ENCODE results near the gene CSGALNACT2.
"Not testable (repeated sequence)": the region's sequence is repeated elsewhere in the genome, so short reads cannot be mapped to it uniquely, and the experiment has no call there.

CSGALNACT2 gene

GRCh38 chr10:43176271-43176670 lies 38.0 kb downstream of the CSGALNACT2 start:
- peaks cover 0 to 2% (median 0%) of the 10 kb centered on the region in 5 donors for H3K9me3 ChIP-seq (ENCODE audit: control insufficient read depth in 5 of 5, low read length in 5 of 5)
- no peaks in the 10 kb centered on the region for H3K4me1 ChIP-seq (ENCODE audit: control insufficient read depth in 5 of 5, insufficient read depth in 5 of 5, low read length in 5 of 5)
- H3K9ac ChIP-seq (ENCODE audit: low read length in 5 of 5) = no peak overlapping the region
- H3K27ac ChIP-seq (ENCODE audit: low read depth, low read length) = no peak overlapping the region
- H3K36me3 ChIP-seq (ENCODE audit: control insufficient read depth in 5 of 5, insufficient read depth in 5 of 5, low read length in 5 of 5) = peaks cover 39 to 77% (median 53%) of the 10 kb centered on the region in 5 donors
- H3K4me3 ChIP-seq (ENCODE audit: low read depth in 1 of 5, low read length in 5 of 5) = no peak overlapping the region
- no peaks in the 10 kb centered on the region for H3K27me3 ChIP-seq (ENCODE audit: control insufficient read depth in 5 of 5, insufficient read depth in 4 of 5, low read length in 5 of 5)

GRCh38 chr10:43177595-43177994 lies 39.4 kb downstream of the CSGALNACT2 start:
- Histone ChIP-seq H3K9me3 (ENCODE audit: control insufficient read depth in 5 of 5, low read length in 5 of 5) (peaks cover 0 to 2% (median 0%) of the 10 kb centered on the region in 5 donors), H3K36me3 (ENCODE audit: control insufficient read depth in 5 of 5, insufficient read depth in 5 of 5, low read length in 5 of 5) (peaks cover 39 to 75% (median 50%) of the 10 kb centered on the region in 5 donors), H3K9ac (ENCODE audit: low read length in 5 of 5) (no peak overlapping the region), H3K4me1 (ENCODE audit: control insufficient read depth in 5 of 5, insufficient read depth in 5 of 5, low read length in 5 of 5) (no peaks in the 10 kb centered on the region), H3K27ac (ENCODE audit: low read depth, low read length) (no peak overlapping the region), H3K27me3 (ENCODE audit: control insufficient read depth in 5 of 5, insufficient read depth in 4 of 5, low read length in 5 of 5) (no peaks in the 10 kb centered on the region), H3K4me3 (ENCODE audit: low read depth in 1 of 5, low read length in 5 of 5) (no peak overlapping the region)

DNA sequence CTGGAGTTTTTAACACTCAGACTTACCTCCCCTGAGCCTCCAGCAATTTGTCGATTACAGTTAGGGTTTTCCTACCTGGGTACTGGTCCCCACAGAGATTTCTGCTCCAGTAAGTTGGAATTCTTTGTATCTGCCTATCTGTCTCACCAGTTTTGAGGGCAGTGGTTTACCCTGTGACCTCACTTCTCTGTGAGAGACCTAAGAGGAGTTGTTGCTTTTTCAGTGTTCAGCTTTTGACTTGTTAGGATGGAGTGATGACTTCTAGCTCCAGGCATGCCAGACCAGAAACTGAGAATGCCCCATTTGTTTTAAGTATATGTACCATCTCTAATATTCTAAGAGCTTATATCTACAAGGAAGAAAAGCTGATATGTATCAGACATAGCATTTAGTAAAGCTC lies 42.9 kb downstream of the CSGALNACT2 start:
- Histone ChIP-seq H3K4me1 (ENCODE audit: control insufficient read depth in 5 of 5, insufficient read depth in 5 of 5, low read length in 5 of 5) (no peaks in the 10 kb centered on the region), H3K9me3 (ENCODE audit: control insufficient read depth in 5 of 5, low read length in 5 of 5) (peaks cover 0 to 2% (median 0%) of the 10 kb centered on the region in 5 donors), H3K27me3 (ENCODE audit: control insufficient read depth in 5 of 5, insufficient read depth in 4 of 5, low read length in 5 of 5) (no peaks in the 10 kb centered on the region), H3K27ac (ENCODE audit: low read depth, low read length) (no peak overlapping the region), H3K4me3 (ENCODE audit: low read depth in 1 of 5, low read length in 5 of 5) (no peak overlapping the region), H3K36me3 (ENCODE audit: control insufficient read depth in 5 of 5, insufficient read depth in 5 of 5, low read length in 5 of 5) (peaks cover 37 to 67% (median 44%) of the 10 kb centered on the region in 5 donors), H3K9ac (ENCODE audit: low read length in 5 of 5) (no peak overlapping the region)

DNA sequence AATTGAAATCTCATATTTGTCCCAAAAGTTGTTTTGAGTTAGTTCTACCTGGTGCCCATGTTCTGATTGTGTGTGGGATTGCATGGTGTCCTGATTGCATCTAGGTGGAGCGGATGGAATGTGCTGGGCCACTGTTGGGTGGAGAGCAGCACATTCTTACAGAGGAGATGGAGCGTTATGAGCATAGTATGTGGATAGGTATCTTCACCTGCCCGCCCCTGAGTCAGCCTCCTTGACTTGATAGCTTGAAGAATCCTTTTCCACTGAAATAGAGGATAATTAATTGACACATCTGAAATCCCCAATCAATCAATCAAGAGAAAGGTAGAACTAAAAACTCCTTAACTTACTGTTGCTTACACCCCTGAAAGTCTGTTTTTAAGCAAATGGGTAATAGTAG lies 45.5 kb downstream of the CSGALNACT2 start:
- H3K27me3 ChIP-seq (ENCODE audit: control insufficient read depth in 5 of 5, insufficient read depth in 4 of 5, low read length in 5 of 5); H3K4me1 ChIP-seq (ENCODE audit: control insufficient read depth in 5 of 5, insufficient read depth in 5 of 5, low read length in 5 of 5); H3K27ac ChIP-seq (ENCODE audit: low read depth, low read length); H3K9me3 ChIP-seq (ENCODE audit: control insufficient read depth in 5 of 5, low read length in 5 of 5); H3K9ac ChIP-seq (ENCODE audit: low read length in 5 of 5); H3K4me3 ChIP-seq (ENCODE audit: low read depth in 1 of 5, low read length in 5 of 5): not testable (repeated sequence)
- peaks cover 30 to 60% (median 36%) of the 10 kb centered on the region in 5 donors for H3K36me3 ChIP-seq (ENCODE audit: control insufficient read depth in 5 of 5, insufficient read depth in 5 of 5, low read length in 5 of 5)

GRCh38 chr10:43186150-43186549 lies 47.9 kb downstream of the CSGALNACT2 start:
- Histone ChIP-seq H3K4me3 (ENCODE audit: low read depth in 1 of 5, low read length in 5 of 5) (no peak overlapping the region), H3K4me1 (ENCODE audit: control insufficient read depth in 5 of 5, insufficient read depth in 5 of 5, low read length in 5 of 5) (no peaks in the 10 kb centered on the region), H3K27me3 (ENCODE audit: control insufficient read depth in 5 of 5, insufficient read depth in 4 of 5, low read length in 5 of 5) (no peaks in the 10 kb centered on the region), H3K9ac (ENCODE audit: low read length in 5 of 5) (no peak overlapping the region), H3K9me3 (ENCODE audit: control insufficient read depth in 5 of 5, low read length in 5 of 5) (peaks cover 0 to 4% (median 0%) of the 10 kb centered on the region in 5 donors), H3K27ac (ENCODE audit: low read depth, low read length) (no peak overlapping the region), H3K36me3 (ENCODE audit: control insufficient read depth in 5 of 5, insufficient read depth in 5 of 5, low read length in 5 of 5) (peaks cover 18 to 40% (median 20%) of the 10 kb centered on the region in 5 donors)

- H3K9me3 ChIP-seq (ENCODE audit: control insufficient read depth in 5 of 5, low read length in 5 of 5) = peaks cover 0 to 4% (median 0%) of the 10 kb centered on the region in 5 donors
- H3K4me1 ChIP-seq (ENCODE audit: control insufficient read depth in 5 of 5, insufficient read depth in 5 of 5, low read length in 5 of 5) = no peaks in the 10 kb centered on the region
- peaks cover 12 to 32% (median 20%) of the 10 kb centered on the region in 5 donors for H3K36me3 ChIP-seq (ENCODE audit: control insufficient read depth in 5 of 5, insufficient read depth in 5 of 5, low read length in 5 of 5)
- H3K27ac ChIP-seq (ENCODE audit: low read depth, low read length) = no peak overlapping the region
- H3K27me3 ChIP-seq (ENCODE audit: control insufficient read depth in 5 of 5, insufficient read depth in 4 of 5, low read length in 5 of 5) = no peaks in the 10 kb centered on the region
- no peak overlapping the region for H3K9ac ChIP-seq (ENCODE audit: low read length in 5 of 5)
- H3K4me3 ChIP-seq (ENCODE audit: low read depth in 1 of 5, low read length in 5 of 5) = no peak overlapping the region
Measured at GRCh38 chr10:43187213-43187612, 49.0 kb downstream of the CSGALNACT2 start.

DNA sequence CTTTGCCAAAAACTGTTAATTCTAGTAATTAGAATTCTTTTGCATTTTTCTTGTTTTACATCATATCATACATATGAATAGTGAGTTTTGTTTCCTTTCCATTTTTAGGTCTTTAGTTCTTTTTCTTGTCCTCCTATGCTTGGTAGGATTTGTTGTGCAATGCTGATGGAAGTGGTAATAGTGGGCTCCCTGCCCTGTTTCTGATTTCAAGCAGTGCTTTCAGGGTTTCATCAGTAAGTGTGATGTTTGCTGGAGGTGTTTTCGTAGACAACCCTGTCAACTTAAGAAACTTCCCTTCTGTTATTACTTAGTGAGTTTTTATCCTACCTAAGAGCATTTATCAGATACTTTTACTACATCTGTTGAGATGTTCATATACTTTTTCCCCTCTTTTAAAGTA lies 50.5 kb downstream of the CSGALNACT2 start:
- Histone ChIP-seq H3K27ac (ENCODE audit: low read depth, low read length) (no peak overlapping the region), H3K4me3 (ENCODE audit: low read depth in 1 of 5, low read length in 5 of 5) (no peak overlapping the region), H3K4me1 (ENCODE audit: control insufficient read depth in 5 of 5, insufficient read depth in 5 of 5, low read length in 5 of 5) (peaks cover 0 to 1% (median 0%) of the 10 kb centered on the region in 5 donors), H3K9me3 (ENCODE audit: control insufficient read depth in 5 of 5, low read length in 5 of 5) (peaks cover 0 to 4% (median 0%) of the 10 kb centered on the region in 5 donors), H3K27me3 (ENCODE audit: control insufficient read depth in 5 of 5, insufficient read depth in 4 of 5, low read length in 5 of 5) (no peaks in the 10 kb centered on the region), H3K36me3 (ENCODE audit: control insufficient read depth in 5 of 5, insufficient read depth in 5 of 5, low read length in 5 of 5) (peaks cover 4 to 20% (median 17%) of the 10 kb centered on the region in 5 donors), H3K9ac (ENCODE audit: low read length in 5 of 5) (no peak overlapping the region)

DNA sequence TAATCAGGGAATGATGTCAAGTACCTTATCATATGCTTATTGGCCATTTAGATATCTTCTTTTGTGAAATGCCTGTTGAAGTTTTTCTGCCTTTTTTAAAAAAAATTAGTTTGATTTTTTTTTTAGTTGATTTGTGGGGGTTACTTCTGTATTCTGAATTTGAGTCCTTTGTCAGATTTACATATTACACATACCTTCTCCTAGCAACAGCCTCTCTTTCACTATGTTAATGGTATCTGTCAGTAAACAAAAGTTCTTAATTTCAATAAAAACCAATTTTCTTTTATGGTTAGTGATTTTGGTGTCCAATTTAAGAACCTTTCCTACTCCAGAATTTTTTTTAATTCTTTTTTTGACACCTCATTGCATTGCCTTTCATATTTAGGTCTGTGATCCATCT lies 52.0 kb downstream of the CSGALNACT2 start:
- peaks cover 4 to 13% (median 10%) of the 10 kb centered on the region in 5 donors for H3K4me1 ChIP-seq (ENCODE audit: control insufficient read depth in 5 of 5, insufficient read depth in 5 of 5, low read length in 5 of 5)
- peaks cover 4 to 15% (median 13%) of the 10 kb centered on the region in 5 donors for H3K36me3 ChIP-seq (ENCODE audit: control insufficient read depth in 5 of 5, insufficient read depth in 5 of 5, low read length in 5 of 5)
- no peak overlapping the region for H3K27ac ChIP-seq (ENCODE audit: low read depth, low read length)
- no peak overlapping the region for H3K4me3 ChIP-seq (ENCODE audit: low read depth in 1 of 5, low read length in 5 of 5)
- H3K9me3 ChIP-seq (ENCODE audit: control insufficient read depth in 5 of 5, low read length in 5 of 5) = peaks cover 0 to 4% (median 0%) of the 10 kb centered on the region in 5 donors
- H3K9ac ChIP-seq (ENCODE audit: low read length in 5 of 5) = no peak overlapping the region
- no peaks in the 10 kb centered on the region for H3K27me3 ChIP-seq (ENCODE audit: control insufficient read depth in 5 of 5, insufficient read depth in 4 of 5, low read length in 5 of 5)

GRCh38 chr10:43190775-43191174 lies 52.5 kb downstream of the CSGALNACT2 start:
- Histone ChIP-seq H3K9ac (ENCODE audit: low read length in 5 of 5) (no peak overlapping the region), H3K4me3 (ENCODE audit: low read depth in 1 of 5, low read length in 5 of 5) (no peak overlapping the region), H3K27me3 (ENCODE audit: control insufficient read depth in 5 of 5, insufficient read depth in 4 of 5, low read length in 5 of 5) (no peaks in the 10 kb centered on the region), H3K27ac (ENCODE audit: low read depth, low read length) (no peak overlapping the region), H3K36me3 (ENCODE audit: control insufficient read depth in 5 of 5, insufficient read depth in 5 of 5, low read length in 5 of 5) (peaks cover 4 to 15% (median 12%) of the 10 kb centered on the region in 5 donors), H3K9me3 (ENCODE audit: control insufficient read depth in 5 of 5, low read length in 5 of 5) (peaks cover 0 to 4% (median 0%) of the 10 kb centered on the region in 5 donors), H3K4me1 (ENCODE audit: control insufficient read depth in 5 of 5, insufficient read depth in 5 of 5, low read length in 5 of 5) (peaks cover 4 to 13% (median 10%) of the 10 kb centered on the region in 5 donors)

GRCh38 chr10:43192884-43193283 lies 54.6 kb downstream of the CSGALNACT2 start:
- Histone ChIP-seq H3K27me3 (ENCODE audit: control insufficient read depth in 5 of 5, insufficient read depth in 4 of 5, low read length in 5 of 5) (no peaks in the 10 kb centered on the region), H3K9me3 (ENCODE audit: control insufficient read depth in 5 of 5, low read length in 5 of 5) (no peaks in the 10 kb centered on the region), H3K4me3 (ENCODE audit: low read depth in 1 of 5, low read length in 5 of 5) (no peak overlapping the region), H3K36me3 (ENCODE audit: control insufficient read depth in 5 of 5, insufficient read depth in 5 of 5, low read length in 5 of 5) (peaks cover 0 to 4% (median 3%) of the 10 kb centered on the region in 5 donors), H3K27ac (ENCODE audit: low read depth, low read length) (no peak overlapping the region), H3K9ac (ENCODE audit: low read length in 5 of 5) (no peak overlapping the region), H3K4me1 (ENCODE audit: control insufficient read depth in 5 of 5, insufficient read depth in 5 of 5, low read length in 5 of 5) (peaks cover 4 to 13% (median 10%) of the 10 kb centered on the region in 5 donors)

Measured in subcutaneous abdominal adipose tissue (tissue), 5 donors.